ENCODE results near the gene PRKAB2.
"Not testable (repeated sequence)": the region's sequence is repeated elsewhere in the genome, so short reads cannot be mapped to it uniquely, and the experiment has no call there.

The PRKAB2 gene

GRCh38 chr1:147109762-147110161 lies 62.5 kb downstream of the PRKAB2 start:
- DNase-seq (ENCODE audit: low read depth), result no peak

DNA sequence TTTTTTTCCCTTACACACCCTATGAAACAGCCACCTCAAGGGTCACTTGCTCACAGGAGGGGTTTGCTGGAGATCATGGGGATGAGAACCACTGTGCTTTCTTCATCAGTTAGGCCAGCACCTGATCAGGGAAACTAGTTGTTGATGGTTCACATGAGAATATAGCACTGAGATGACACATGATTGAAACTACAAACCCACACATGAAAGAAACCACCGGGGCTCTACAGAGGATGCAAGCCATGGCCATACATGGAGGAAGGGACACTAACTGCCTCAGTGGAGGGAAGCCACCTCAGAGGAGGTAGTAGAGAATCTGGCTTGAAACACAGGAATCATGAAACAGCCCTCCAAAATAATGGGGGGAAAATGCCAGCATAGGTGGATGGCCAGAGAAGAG lies 63.2 kb downstream of the PRKAB2 start:
- DNase-seq (ENCODE audit: low read depth), result no peak

- DNase-seq (ENCODE audit: low read depth), result not testable (repeated sequence)
Measured at GRCh38 chr1:147106407-147106881, 65.8 kb downstream of the PRKAB2 start.

DNA sequence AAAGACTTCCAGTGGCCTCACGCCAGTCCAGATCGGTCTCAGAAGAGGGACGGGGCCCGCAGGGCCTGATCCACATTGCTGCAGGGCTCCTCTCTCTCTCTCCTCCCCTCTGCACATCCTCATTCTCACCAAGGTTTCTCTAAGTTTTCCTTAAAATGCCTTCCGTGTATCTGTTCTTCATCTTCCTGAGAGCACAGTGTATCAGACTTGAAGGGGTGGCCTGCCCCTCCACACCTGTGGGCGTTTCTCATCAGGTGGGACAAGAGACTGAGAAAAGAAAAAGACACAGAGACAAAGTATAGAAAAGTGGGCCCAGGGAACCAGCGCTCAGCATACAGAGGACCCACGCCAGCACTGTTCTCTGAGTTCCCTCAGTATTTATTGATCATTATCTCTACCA lies 66.4 kb downstream of the PRKAB2 start:
- no peak for DNase-seq (ENCODE audit: low read depth)
